Osteoblast (primary cell): ENCODE results near the gene GREM2. TPM values are rescaled to one million over a fixed set of nuclear protein-coding genes. Genes with fewer than 3 reads are reported as not detected.

Experiments used
- DNase-seq: peaks from one replicate; pipeline ENCODE4 v3.0.0; 2011; ENCODE audit warnings: low spot score, mixed read lengths; ENCODE audit not compliant: insufficient read length; ENCODE audit errors: missing footprints
- H2AFZ ChIP-seq: 2 replicates; pipeline ENCODE4 v1.6.0; 2011; ENCODE audit warnings: mild to moderate bottlenecking, low read length
- H3K27ac ChIP-seq: 2 replicates; pipeline ENCODE4 v1.5.1; 2011; ENCODE audit warnings: mild to moderate bottlenecking, low read depth, low read length, moderate library complexity
- H3K27me3 ChIP-seq: 2 replicates; pipeline ENCODE4 v1.6.0; 2012; ENCODE audit warnings: mild to moderate bottlenecking, control low read depth, inconsistent platforms, low read length, moderate library complexity; ENCODE audit not compliant: insufficient read depth
- H3K36me3 ChIP-seq: 2 replicates; pipeline ENCODE4 v1.5.1; 2011; ENCODE audit warnings: mild to moderate bottlenecking, low read length, control low read depth, moderate library complexity; ENCODE audit not compliant: insufficient read depth
- H3K4me1 ChIP-seq: 2 replicates; pipeline ENCODE4 v1.5.1; 2011; ENCODE audit warnings: mild to moderate bottlenecking, low read length, control low read depth, moderate library complexity; ENCODE audit not compliant: insufficient read depth
- H3K4me2 ChIP-seq: 2 replicates; pipeline ENCODE4 v1.6.0; 2011; ENCODE audit warnings: mild to moderate bottlenecking, low read length; ENCODE audit not compliant: insufficient read depth
- H3K4me3 ChIP-seq: fragments of 200-600 bp; sonication (generic); 3 replicates; pipeline ENCODE4 v1.5.1; 2012; ENCODE audit warnings: mild to moderate bottlenecking, low read length, inconsistent platforms; ENCODE audit not compliant: insufficient read depth
- H3K79me2 ChIP-seq: 2 replicates; pipeline ENCODE4 v1.6.0; 2012; ENCODE audit warnings: mild to moderate bottlenecking, low read length, control low read depth, inconsistent platforms; ENCODE audit not compliant: insufficient read depth
- H3K9me3 ChIP-seq: 2 replicates; pipeline ENCODE4 v1.5.1; 2011; ENCODE audit warnings: low read depth, low read length, control low read depth
- H4K20me1 ChIP-seq: 2 replicates; pipeline ENCODE4 v1.6.0; 2012; ENCODE audit warnings: mild to moderate bottlenecking, low read length, control low read depth; ENCODE audit not compliant: insufficient read depth
- CTCF ChIP-seq: IDR thresholded peaks from 2 replicates; pipeline ENCODE4 v1.5.1; 2011; ENCODE audit warnings: mild to moderate bottlenecking, low read depth, low read length, moderate library complexity; ENCODE audit errors: extremely low read depth
- total RNA-seq: library from RNA; depleted of rRNA; stranded (reverse); fragments of >200 nt; gene quantifications from 2 replicates; pipeline ENCODE4 v1.2.3, GENCODE V29; 2012

Gene GREM2
- total RNA-seq, 1 donor = 4.7 TPM

GRCh38 chr1:240586006-240586405 lies 25.9 kb downstream of the GREM2 start:
- Histone ChIP-seq H4K20me1 (no peaks in the 10 kb centered on the region), H3K9me3 (no peaks in the 10 kb centered on the region), H3K4me3 (no peak overlapping the region), H3K79me2 (no peaks in the 10 kb centered on the region), H3K4me2 (peak overlapping the region; percentile 19), H3K4me1 (peaks cover 14% of the 10 kb centered on the region), H2AFZ (peak overlapping the region; percentile 77), H3K27ac (no peak overlapping the region), H3K27me3 (no peaks in the 10 kb centered on the region), H3K36me3 (peaks cover under 1% of the 10 kb centered on the region)
- DNase-seq = no peak
- no peak for TF ChIP-seq CTCF

- H3K4me2 ChIP-seq = peak overlapping the region; percentile 58
- H3K27me3 ChIP-seq = no peaks in the 10 kb centered on the region
- TF ChIP-seq CTCF = no peak
- H3K36me3 ChIP-seq = no peaks in the 10 kb centered on the region
- H3K4me3 ChIP-seq = peak overlapping the region; percentile 25
- H3K27ac ChIP-seq = no peak overlapping the region
- DNase-seq = no peak
- H3K9me3 ChIP-seq = no peaks in the 10 kb centered on the region
- peaks cover 3% of the 10 kb centered on the region for H3K79me2 ChIP-seq
- peaks cover 14% of the 10 kb centered on the region for H3K4me1 ChIP-seq
- H2AFZ ChIP-seq = peak overlapping the region; percentile 56
- H4K20me1 ChIP-seq = no peaks in the 10 kb centered on the region
Measured at GRCh38 chr1:240582953-240583352, 29.0 kb downstream of the GREM2 start.

GRCh38 chr1:240579511-240579910 lies 32.4 kb downstream of the GREM2 start:
- Histone ChIP-seq H3K9me3 (no peaks in the 10 kb centered on the region), H3K27ac (no peak overlapping the region), H3K27me3 (no peaks in the 10 kb centered on the region), H3K36me3 (no peaks in the 10 kb centered on the region), H3K79me2 (peaks cover 3% of the 10 kb centered on the region), H3K4me3 (no peak overlapping the region), H2AFZ (no peak overlapping the region), H4K20me1 (no peaks in the 10 kb centered on the region), H3K4me1 (peaks cover 20% of the 10 kb centered on the region), H3K4me2 (no peak overlapping the region)
- DNase-seq = no peak
- TF ChIP-seq CTCF = no peak

GRCh38 chr1:240577095-240577494 lies 34.9 kb downstream of the GREM2 start:
- peak overlapping the region; percentile 87 for H2AFZ ChIP-seq
- DNase-seq = no peak
- peak overlapping the region; percentile 85 for H3K27ac ChIP-seq

More at GRCh38 chr1:240577095-240577494, 34.9 kb downstream of the GREM2 start:
- Histone ChIP-seq H3K4me3 (peak overlapping the region; percentile 73), H3K79me2 (peaks cover 3% of the 10 kb centered on the region), H3K36me3 (no peaks in the 10 kb centered on the region), H3K4me2 (peak overlapping the region; percentile 83), H3K9me3 (no peaks in the 10 kb centered on the region), H4K20me1 (no peaks in the 10 kb centered on the region), H3K4me1 (peaks cover 12% of the 10 kb centered on the region), H3K27me3 (no peaks in the 10 kb centered on the region)
- no peak for TF ChIP-seq CTCF
